SU-DHL-6 (cell line): ENCODE results near the gene IL21R.

Experiments used
- H2AFZ ChIP-seq: fragments of 200-600 bp; sonication (generic); 2 replicates; pipeline ENCODE4 v1.6.1; 2014; ENCODE audit warnings: low read depth, mild to moderate bottlenecking, moderate library complexity, mixed read lengths, antibody characterized with exemption, low read length; ENCODE audit not compliant: severe bottlenecking
- H3F3A ChIP-seq: fragments of 200-600 bp; shearing (Covaris generic); 2 replicates; pipeline ENCODE4 v1.6.0; 2016; ENCODE audit warnings: antibody characterized with exemption, mild to moderate bottlenecking; ENCODE audit not compliant: insufficient read depth
- H3K27ac ChIP-seq: fragments of 200-600 bp; sonication (generic); 2 replicates; pipeline ENCODE4 v1.5.1; 2016; ENCODE audit warnings: low read depth, mild to moderate bottlenecking, low read length, moderate library complexity, mixed read lengths
- H3K27me3 ChIP-seq: fragments of 200-600 bp; sonication (generic), shearing (Covaris generic); 2 replicates; pipeline ENCODE4 v1.6.0; 2014; ENCODE audit warnings: mild to moderate bottlenecking, low read length
- H3K36me3 ChIP-seq: fragments of 200-600 bp; sonication (generic); 2 replicates; pipeline ENCODE4 v1.6.1; 2014; ENCODE audit warnings: mild to moderate bottlenecking, low read length, mixed read lengths
- H3K4me2 ChIP-seq: fragments of 300-600, 200-600 bp; shearing (Covaris generic), sonication (generic); 2 replicates; pipeline ENCODE4 v1.6.0; 2014; ENCODE audit warnings: low read length, low read depth, mild to moderate bottlenecking; ENCODE audit not compliant: poor library complexity, severe bottlenecking
- H3K4me3 ChIP-seq: fragments of 200-600 bp; sonication (generic); 2 replicates; pipeline ENCODE4 v1.5.1; 2014; ENCODE audit warnings: antibody characterized with exemption, low read length, mild to moderate bottlenecking, mixed read lengths; ENCODE audit not compliant: insufficient read depth, poor library complexity, severe bottlenecking
- H3K79me2 ChIP-seq: fragments of 200-600 bp; sonication (generic); 2 replicates; pipeline ENCODE4 v1.6.1; 2014; ENCODE audit warnings: mild to moderate bottlenecking, low read length, moderate library complexity; ENCODE audit not compliant: insufficient read depth
- H3K9ac ChIP-seq: fragments of 200-600 bp; sonication (generic); 2 replicates; pipeline ENCODE4 v1.7.0; 2014; ENCODE audit warnings: mild to moderate bottlenecking, low read length
- H3K9me2 ChIP-seq: fragments of 200-600 bp; sonication (generic); replicated peaks from 2 replicates; pipeline ENCODE4 v1.6.1; 2014; ENCODE audit warnings: low read length; ENCODE audit not compliant: insufficient read depth
- H3K9me3 ChIP-seq: fragments of 200-600 bp; sonication (generic); 2 replicates; pipeline ENCODE4 v1.6.1; 2014; ENCODE audit warnings: low read length, mixed read lengths; ENCODE audit not compliant: insufficient read depth
- H4K20me1 ChIP-seq: fragments of 200-600 bp; sonication (generic); 2 replicates; pipeline ENCODE4 v1.6.1; 2014; ENCODE audit warnings: low read depth, mild to moderate bottlenecking, antibody characterized with exemption, low read length, moderate library complexity, mixed read lengths
- CTCF ChIP-seq: fragments of 200-600 bp; sonication (generic); IDR thresholded peaks from one replicate; pipeline ENCODE4 v1.5.1; 2017; ENCODE audit warnings: antibody characterized with exemption, mild to moderate bottlenecking, low read length, moderate library complexity; ENCODE audit not compliant: insufficient read depth, poor library complexity, severe bottlenecking
- EZH2phosphoT487 ChIP-seq: fragments of 200-600 bp; sonication (generic), shearing (Covaris generic); conservative IDR thresholded peaks from 2 replicates; pipeline ENCODE4 v1.6.1; 2018; ENCODE audit warnings: mild to moderate bottlenecking, antibody characterized with exemption, low read length, moderate library complexity, mixed read lengths

The IL21R gene

DNA sequence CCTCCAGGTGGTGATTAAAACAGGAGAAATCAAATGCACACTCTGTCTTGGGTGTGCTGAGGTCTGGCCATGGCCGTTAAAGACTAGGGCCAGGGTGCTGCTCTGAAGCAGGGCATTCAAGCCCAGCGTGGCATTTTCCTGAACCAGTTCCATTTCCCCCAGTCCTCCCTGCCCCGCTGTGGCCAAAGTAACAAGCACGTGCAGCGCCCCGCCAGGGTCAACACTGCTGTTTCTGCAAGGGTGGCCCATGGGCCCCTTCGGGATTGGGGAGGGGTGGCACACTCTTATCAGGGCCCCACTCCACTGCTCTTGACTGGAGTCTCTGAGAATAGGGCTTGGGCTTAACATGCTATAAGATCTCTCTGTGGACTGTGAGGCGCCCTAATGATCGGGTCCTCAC lies 72.9 kb downstream of the IL21R start:
- no peaks in the 10 kb centered on the region for H3K79me2 ChIP-seq
- TF ChIP-seq EZH2phosphoT487: no peak
- no peak for TF ChIP-seq CTCF
- no peak overlapping the region for H2AFZ ChIP-seq
- H3K9ac ChIP-seq: no peak overlapping the region
- H3K4me2 ChIP-seq: no peak overlapping the region
- H3K36me3 ChIP-seq: peaks cover 3% of the 10 kb centered on the region; the same call in 1 of the 2 replicates
- H3K27ac ChIP-seq: no peak overlapping the region
- no peaks in the 10 kb centered on the region for H4K20me1 ChIP-seq
- no peaks in the 10 kb centered on the region for H3K9me2 ChIP-seq
- no peaks in the 10 kb centered on the region for H3F3A ChIP-seq
- H3K4me3 ChIP-seq: no peak overlapping the region
- no peaks in the 10 kb centered on the region for H3K27me3 ChIP-seq
- H3K9me3 ChIP-seq: no peaks in the 10 kb centered on the region

DNA sequence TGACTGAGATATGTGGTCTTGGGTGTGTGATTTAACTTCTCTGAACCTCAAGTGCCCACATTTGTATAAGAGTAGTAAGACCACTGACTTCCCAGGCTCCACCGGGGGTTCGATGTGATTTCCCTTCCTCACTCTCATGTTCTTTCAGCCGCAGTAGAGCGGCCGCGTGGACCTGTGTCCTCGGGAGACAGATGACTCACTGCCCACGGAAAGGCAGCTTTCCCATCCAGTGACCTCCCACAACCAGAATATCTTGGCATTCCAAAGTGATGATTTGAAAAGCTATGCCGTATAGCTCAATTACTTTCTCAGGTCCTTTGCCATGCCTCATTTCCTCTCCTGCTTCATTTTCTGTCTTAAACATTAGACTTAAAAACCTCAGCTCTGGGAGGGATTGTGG lies 73.6 kb downstream of the IL21R start:
- Histone ChIP-seq H3K4me2 (no peak overlapping the region), H3K9ac (no peak overlapping the region), H2AFZ (no peak overlapping the region), H4K20me1 (no peaks in the 10 kb centered on the region), H3K27me3 (no peaks in the 10 kb centered on the region), H3F3A (no peaks in the 10 kb centered on the region), H3K27ac (no peak overlapping the region), H3K9me3 (no peaks in the 10 kb centered on the region), H3K79me2 (no peaks in the 10 kb centered on the region), H3K36me3 (peaks cover 3% of the 10 kb centered on the region; the same call in 1 of the 2 replicates), H3K4me3 (no peak overlapping the region), H3K9me2 (no peaks in the 10 kb centered on the region)
- TF ChIP-seq EZH2phosphoT487 (no peak), CTCF (no peak)

GRCh38 chr16:27476240-27476639 lies 74.3 kb downstream of the IL21R start:
- H3K4me3 ChIP-seq: no peak overlapping the region
- H2AFZ ChIP-seq: no peak overlapping the region
- no peaks in the 10 kb centered on the region for H4K20me1 ChIP-seq
- H3K79me2 ChIP-seq: no peaks in the 10 kb centered on the region
- H3K36me3 ChIP-seq: peaks cover 3% of the 10 kb centered on the region; the same call in 1 of the 2 replicates
- no peaks in the 10 kb centered on the region for H3F3A ChIP-seq
- no peaks in the 10 kb centered on the region for H3K9me3 ChIP-seq
- H3K27me3 ChIP-seq: no peaks in the 10 kb centered on the region
- no peak overlapping the region for H3K9ac ChIP-seq
- TF ChIP-seq CTCF (no peak), EZH2phosphoT487 (no peak)
- H3K4me2 ChIP-seq: no peak overlapping the region
- H3K9me2 ChIP-seq: no peaks in the 10 kb centered on the region
- H3K27ac ChIP-seq: no peak overlapping the region
